ENCODE data around the gene PFN1. TPM values are rescaled to one million over a fixed set of nuclear protein-coding genes. Genes with fewer than 3 reads are reported as not detected.

The PFN1 gene
- total and polyA plus RNA-seq, 9 of the 15 experiments (the other 6 are each of a cell fraction or from before 2014, with no cell fraction given) = 60.5 to 1,479 (median 456) TPM

GRCh38 chr17:4948166-4948930 lies at the start of gene PFN1 (continued):
- TF ChIP-seq ZBTB34 (CRISPR knock-in tag; IDR thresholded peaks at IDR 0.05) = no peak
- peak; percentile 51; the same call in 1 of the 2 replicates for TF ChIP-seq CEBPG (CRISPR knock-in tag; IDR thresholded peaks at IDR 0.05)
- peak; percentile 80 to 87 for TF ChIP-seq CEBPG (tag; conservative IDR thresholded peaks at IDR 0.05 in 1 of 2, IDR thresholded peaks at IDR 0.05 in 1 of 2)
- peak; percentile 16; the same call in 1 of the 2 replicates for TF ChIP-seq BCOR (IDR thresholded peaks at IDR 0.05)
- TF ChIP-seq ZNF75A (CRISPR knock-in tag; IDR thresholded peaks at IDR 0.05) = no peak
- TF ChIP-seq MAFF (IDR thresholded peaks at IDR 0.05; ENCODE audit: low read length) = no peak
- TF ChIP-seq E2F5 (CRISPR knock-in tag; IDR thresholded peaks at IDR 0.05) = no peak
- no peak for TF ChIP-seq ILF3 (IDR thresholded peaks at IDR 0.05; ENCODE audit: borderline replicate concordance)
- peak; percentile 44; the same call in 1 of the 2 replicates for TF ChIP-seq ATF3 (IDR thresholded peaks at IDR 0.05)
- TF ChIP-seq ATF3 (CRISPR knock-in tag; conservative IDR thresholded peaks at IDR 0.05) = no peak
- TF ChIP-seq KLF13 (tag; IDR thresholded peaks at IDR 0.05; ENCODE audit: borderline replicate concordance, low read depth) = no peak
- TF ChIP-seq ATF7 (IDR thresholded peaks at IDR 0.05) = peak; percentile 67; the same call in 1 of the 2 replicates
- TF ChIP-seq FOXA1 (IDR thresholded peaks at IDR 0.05; ENCODE audit: borderline replicate concordance) = no peak
- no peak for TF ChIP-seq NFXL1 (CRISPR knock-in tag; IDR thresholded peaks at IDR 0.05)
- TF ChIP-seq ZNF384 (IDR thresholded peaks at IDR 0.05; ENCODE audit: low read depth, low read length) = no peak
- TF ChIP-seq MCM3 (IDR thresholded peaks at IDR 0.05) = no peak
- TF ChIP-seq POLR2AphosphoS5 (IDR thresholded peaks at IDR 0.05; ENCODE audit: control insufficient read depth, insufficient read depth, low read depth, low read length) = peak; percentile 44
- TF ChIP-seq SREBF1 (IDR thresholded peaks at IDR 0.05; ENCODE audit: borderline replicate concordance, low read depth, low read length) = no peak
- TF ChIP-seq IFI16 (CRISPR knock-in tag; IDR thresholded peaks at IDR 0.05) = no peak
- no peak for TF ChIP-seq CHD1 (IDR thresholded peaks at IDR 0.05; ENCODE audit: low read length)
- TF ChIP-seq CXXC5 (CRISPR knock-in tag; IDR thresholded peaks at IDR 0.05) = no peak
- no peak for TF ChIP-seq ZNF165 (CRISPR knock-in tag; IDR thresholded peaks at IDR 0.05; ENCODE audit: borderline replicate concordance)
- peak; percentile 55; the same call in 1 of the 2 replicates for TF ChIP-seq MTA1 (IDR thresholded peaks at IDR 0.05; ENCODE audit: borderline replicate concordance)
- no peak for TF ChIP-seq CBX8 (IDR thresholded peaks at IDR 0.05; ENCODE audit: borderline replicate concordance, extremely low read depth, low read depth, low read length, poor library complexity, severe bottlenecking)
